Activated CD4-positive, CD25-positive, alpha-beta regulatory T cell treated with anti-CD3 and anti-CD28 coated beads, Interleukin-2, amount 50 U/mL, for 16 hours (primary cell): ENCODE data around the gene NPHP4.
"Not testable (repeated sequence)": the region's sequence is repeated elsewhere in the genome, so short reads cannot be mapped to it uniquely, and the experiment has no call there.

Experiments used
- DNase-seq: peaks from one replicate; pipeline ENCODE4 v3.0.0-alpha.2; 2020; ENCODE audit warnings: low read depth, low spot score

The NPHP4 gene

DNA sequence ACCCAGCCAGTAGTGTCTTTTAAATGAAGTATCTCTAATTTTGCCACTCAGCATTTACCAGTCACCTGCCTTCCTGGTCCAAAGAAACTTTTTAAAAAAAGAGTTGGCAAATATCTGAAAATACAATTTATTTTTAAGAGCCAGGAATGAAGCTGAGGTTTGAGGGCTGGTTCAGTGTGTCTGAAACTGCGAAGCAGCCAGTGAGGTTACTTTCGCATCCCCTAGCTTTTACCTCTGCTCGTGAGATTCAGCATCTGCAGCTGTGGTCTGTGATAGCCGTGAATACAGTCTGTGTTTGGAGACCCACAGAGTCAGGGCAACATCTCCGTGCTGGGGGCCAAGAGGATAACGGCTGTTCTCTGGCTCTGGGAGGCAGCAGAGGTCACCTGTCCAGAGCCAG, 32.2 kb upstream of the NPHP4 start:
- no peak for DNase-seq

DNA sequence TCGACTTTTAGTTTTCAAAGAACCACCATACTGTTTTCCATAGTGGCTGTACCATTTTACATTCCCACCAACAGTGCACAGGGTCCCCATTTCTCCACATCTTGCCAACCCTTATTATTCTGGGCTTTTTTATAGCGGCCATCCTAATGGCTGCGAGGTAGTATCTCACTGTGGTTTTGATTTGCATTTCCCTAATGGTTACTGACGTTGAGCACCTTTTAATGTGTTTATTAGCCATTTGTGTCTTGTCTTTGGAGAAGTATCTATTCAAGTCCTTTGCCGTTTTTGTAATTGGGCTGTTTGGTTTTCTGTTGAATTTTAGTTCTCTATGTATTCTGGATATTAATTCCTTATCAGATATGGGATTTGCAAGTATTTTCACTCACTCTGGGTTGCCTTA, 31.1 kb upstream of the NPHP4 start:
- DNase-seq, result no peak

DNA sequence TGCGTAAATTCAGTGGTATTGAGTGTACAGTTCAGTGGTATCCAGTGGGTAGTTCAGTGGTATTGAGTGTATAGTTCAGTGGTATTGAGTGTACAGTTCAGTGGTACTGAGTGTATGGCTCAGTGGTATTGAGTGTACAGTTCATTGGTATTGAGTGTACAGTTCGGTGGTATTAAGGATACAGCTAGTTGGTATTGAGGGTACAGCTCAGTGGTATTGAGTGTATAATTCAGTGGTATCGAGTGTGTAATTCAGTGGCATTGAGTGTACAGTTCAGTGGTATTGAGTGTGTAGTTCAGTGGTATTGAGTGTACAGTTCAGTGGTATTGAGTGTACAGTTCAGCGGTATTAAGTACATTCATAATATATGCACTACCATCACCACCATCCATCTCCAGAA, 30.0 kb upstream of the NPHP4 start:
- no peak for DNase-seq

DNA sequence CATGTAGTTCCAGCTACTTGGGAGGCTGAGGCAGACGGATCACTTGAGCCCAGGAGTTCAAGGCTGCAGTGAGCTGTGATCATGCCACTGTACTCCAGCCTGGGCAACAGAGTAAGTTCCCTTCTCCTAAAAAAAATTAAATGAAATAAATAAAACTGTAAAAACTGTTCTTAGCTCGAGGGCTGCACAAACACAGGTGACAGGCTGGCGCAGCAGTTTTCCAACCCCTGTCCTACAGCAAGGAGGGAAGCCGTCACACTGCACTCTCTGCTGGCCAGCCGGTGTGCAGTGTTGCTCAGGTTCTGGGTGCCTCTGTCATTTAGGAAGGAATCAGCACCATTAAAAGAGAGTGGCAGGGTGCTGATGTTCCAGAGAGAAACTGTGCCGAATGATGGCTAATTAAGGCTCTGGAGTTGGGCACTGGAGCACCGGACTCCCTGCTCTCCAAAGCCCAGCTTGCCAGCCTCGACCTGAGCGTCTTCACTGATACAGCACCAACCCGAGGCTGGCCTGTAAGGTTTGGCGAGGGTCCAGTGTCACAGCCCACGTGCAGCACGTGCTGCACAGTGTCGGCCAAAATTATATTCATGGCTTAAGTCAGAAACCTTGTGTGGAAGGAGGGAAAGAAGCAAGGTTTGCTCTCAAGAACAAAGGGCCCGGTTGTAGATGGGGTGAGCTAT, 27.1 kb upstream of the NPHP4 start:
- DNase-seq, result no peak

DNA sequence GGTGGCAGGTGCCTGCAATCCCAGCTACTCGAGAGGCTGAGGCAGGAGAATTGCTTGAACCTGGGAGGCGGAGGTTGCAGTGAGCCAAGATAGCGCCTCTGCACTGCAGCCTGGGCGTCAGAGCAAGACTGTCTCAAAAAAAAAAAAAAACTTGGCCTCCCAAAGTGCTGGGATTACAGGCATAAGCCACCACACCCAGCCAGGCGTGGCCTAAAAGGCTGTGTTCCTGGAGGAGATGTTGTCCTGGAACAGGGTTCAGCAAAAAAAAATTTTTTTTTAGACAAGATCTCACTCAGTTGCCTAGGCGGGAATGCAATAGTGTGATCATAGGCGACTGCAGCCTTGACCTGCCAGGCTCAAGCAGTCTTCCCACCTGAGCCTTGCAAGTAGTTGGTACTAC, 25.4 kb upstream of the NPHP4 start:
- not testable (repeated sequence) for DNase-seq

DNA sequence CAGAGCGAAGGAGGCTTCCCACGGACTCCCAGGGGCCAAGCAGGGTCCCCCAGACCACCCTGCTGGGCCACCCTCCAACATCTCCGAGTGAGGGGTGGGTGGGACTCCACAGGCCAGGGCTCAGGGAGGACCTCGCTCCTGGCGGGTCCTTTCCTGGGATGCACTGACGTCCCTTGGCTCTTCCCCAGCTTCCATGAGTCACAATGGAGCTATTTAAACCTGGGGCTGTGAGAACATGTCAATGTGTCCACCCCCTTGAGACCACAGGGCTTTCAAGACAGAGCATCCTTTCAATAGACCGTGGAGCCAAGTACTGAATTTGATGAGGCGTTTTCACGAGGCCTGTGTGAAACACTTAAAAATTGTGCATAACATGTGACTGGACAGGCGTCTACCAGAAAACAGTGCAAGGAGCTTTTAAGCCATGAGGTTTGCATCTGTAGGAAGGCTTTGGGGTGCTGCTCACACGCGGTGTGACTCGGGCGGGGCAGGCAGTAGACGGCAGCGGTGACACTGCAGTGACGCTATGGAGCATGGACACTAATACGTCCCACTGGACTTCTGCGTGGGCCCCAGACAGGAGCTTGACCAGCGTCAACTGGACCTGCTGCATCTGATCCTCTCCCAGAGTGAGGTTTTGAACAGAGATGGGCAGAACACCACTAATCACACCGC, 24.1 kb upstream of the NPHP4 start:
- no peak for DNase-seq

DNA sequence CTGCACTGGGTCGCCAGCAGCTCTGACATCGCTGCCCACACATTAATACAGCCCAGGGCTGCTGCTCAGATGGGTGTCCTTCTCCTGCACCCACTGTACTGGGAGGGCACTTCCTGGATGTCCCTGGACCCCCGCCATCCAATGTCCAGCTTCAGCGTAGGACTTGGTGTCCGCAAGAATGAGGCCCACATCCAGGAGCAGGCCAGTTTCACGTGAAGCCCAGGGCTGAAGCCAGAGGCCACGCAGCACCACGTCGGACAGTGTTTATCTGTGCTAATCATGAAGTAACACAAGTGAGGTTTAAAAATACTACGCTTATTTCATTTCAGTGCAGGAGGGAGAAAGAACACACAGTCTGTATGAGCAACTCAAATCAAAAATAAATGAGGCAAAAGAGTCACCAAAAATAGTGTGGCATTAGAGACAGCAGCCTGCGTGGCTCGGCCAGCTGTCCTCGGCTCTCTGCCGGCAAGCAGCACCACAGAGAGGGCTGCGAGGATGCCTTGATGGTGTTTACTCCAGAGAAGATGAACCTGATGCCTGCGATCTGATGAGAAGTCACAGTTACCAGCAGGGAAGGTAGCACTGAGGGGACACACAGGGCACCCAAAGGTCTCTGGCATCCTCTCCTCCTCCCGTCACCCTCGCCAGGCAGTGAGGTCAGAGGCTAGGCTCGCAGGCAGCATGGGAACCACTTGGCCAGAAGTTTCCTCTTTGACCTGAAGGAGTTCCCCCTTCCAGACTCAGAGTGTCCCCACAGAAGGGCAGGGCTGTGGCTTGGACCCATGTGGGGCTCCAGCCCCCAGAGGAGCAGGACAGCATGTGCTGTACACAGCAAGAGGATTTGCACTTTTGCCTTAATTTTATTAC, 22.1 kb upstream of the NPHP4 start:
- no peak for DNase-seq

DNA sequence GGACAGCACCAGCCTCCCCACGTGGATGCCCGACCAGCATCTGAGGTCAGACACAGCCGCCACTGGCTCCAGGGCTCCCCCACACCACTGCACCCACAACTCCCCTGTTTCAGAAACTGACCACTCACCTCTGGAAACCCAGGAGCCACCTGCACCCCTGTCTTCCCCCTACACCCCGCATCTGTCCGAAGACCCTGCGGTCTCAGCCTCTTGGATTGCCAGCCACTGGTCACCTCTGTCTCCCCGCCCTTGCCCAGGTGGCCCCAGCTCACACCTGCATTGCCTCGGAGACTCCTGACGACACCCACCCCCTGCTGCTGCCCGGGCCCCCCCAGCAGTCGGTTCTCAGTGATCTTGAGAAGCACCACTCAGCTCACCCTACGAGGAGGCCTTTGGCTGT, 21.3 kb upstream of the NPHP4 start:
- no peak for DNase-seq

DNA sequence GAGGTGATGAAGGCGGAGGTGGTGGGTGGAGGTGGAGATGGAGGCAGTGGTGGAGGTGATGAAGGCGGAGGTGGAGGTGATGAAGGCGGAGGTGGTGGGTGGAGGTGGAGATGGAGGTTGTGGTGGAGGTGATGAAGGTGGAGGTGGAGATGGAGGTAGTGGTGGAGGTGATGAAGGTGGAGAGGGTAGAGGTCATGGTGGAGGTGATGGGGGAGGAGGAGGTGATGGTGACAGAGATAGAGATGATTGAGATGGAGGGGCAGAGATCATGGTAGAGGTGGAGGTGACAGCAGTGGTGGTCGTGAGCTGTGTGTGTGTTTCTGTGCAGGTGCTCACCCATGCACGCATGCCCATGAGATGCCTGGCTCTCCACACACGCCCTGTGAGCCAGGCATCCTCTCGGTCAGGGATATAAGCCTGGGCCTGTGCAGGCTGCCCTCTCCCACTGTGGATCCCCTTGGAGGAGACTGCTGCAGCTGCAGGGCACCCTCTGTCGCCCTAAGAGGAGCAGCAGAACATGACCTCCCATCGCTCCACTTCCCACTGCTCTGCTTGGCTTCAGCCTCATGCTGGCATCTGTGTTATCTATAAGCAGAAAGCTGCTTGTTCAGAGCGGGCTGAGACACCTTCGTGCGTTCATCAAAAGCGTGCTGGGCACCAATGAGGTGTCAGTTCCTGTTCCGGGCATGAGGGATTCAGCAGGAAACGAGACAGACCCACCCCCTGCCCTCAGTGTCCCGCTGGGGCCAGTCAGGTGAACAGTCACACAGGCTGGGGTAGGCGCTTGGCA, 20.5 kb upstream of the NPHP4 start:
- DNase-seq, result no peak

DNA sequence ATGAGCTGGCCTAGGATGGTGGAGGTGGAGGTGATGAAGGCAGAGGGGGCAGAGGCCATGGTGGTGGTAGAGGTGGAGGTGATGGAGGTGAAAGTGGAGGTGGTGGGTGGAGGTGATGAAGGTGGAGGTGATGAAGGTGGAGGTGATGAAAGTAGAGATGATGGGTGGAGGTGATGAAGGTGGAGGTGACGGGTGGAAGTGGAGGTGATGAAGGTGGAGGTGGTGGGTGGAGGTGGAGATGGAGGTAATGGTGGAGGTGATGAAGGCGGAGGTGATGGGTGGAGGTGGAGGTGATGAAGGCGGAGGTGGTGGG, 19.7 kb upstream of the NPHP4 start:
- DNase-seq, result no peak

DNA sequence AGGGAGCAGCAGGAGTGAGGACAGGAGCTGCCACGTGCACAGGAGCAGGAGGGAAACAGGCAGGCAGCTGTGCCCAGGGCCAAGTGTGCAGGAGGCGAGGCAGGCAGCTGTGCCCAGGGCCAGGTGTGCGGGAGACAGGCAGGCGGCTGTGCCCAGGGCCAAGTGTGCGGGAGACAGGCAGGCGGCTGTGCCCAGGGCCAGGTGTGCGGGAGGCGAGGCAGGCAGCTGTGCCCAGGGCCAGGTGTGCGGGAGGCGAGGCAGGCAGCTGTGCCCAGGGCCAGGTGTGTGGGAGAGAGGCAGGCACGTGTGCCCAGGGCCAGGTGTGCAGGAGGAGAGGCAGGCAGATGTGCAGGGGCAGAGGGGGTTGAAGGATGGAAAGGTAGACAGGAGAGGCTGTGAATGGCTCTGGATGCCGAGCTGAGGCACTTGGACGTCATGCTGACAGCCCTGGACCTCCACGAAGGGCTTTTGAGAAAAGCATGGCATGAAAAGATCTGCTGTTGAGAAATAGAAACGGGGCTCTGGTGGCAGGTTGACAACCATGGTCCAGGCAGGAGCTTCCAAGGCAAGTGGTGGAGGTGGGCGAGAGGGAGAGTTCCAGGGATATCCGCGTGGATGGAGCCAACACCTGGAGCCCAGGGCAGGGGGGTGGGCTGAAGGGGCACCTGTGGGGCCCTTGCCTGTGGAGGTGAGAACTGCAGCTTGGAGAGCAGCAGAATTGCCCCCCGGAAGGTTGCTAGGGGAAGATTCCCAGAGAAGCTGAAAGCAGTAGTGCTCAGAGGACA, 19.1 kb upstream of the NPHP4 start:
- no peak for DNase-seq

DNA sequence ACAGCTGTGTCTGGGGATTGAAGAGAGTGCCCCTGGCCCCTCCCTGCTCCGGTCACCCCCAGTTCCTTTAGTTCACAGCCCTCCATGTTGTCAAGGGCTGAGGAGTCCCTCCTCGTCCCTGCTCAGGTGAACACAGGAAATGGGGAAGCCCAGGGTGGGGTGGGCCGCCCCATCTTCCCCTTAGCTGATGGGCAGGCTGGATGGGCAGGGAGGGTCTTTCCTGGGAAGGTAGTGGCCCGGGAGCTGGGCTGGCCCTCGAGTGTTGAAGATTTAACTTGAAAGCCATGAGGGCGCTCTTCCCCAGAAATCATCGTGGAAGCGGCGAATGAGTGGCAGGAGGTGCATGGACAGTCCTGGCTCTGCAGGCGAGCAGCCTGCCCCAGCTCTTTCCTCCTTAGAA, 18.3 kb upstream of the NPHP4 start:
- no peak for DNase-seq

DNA sequence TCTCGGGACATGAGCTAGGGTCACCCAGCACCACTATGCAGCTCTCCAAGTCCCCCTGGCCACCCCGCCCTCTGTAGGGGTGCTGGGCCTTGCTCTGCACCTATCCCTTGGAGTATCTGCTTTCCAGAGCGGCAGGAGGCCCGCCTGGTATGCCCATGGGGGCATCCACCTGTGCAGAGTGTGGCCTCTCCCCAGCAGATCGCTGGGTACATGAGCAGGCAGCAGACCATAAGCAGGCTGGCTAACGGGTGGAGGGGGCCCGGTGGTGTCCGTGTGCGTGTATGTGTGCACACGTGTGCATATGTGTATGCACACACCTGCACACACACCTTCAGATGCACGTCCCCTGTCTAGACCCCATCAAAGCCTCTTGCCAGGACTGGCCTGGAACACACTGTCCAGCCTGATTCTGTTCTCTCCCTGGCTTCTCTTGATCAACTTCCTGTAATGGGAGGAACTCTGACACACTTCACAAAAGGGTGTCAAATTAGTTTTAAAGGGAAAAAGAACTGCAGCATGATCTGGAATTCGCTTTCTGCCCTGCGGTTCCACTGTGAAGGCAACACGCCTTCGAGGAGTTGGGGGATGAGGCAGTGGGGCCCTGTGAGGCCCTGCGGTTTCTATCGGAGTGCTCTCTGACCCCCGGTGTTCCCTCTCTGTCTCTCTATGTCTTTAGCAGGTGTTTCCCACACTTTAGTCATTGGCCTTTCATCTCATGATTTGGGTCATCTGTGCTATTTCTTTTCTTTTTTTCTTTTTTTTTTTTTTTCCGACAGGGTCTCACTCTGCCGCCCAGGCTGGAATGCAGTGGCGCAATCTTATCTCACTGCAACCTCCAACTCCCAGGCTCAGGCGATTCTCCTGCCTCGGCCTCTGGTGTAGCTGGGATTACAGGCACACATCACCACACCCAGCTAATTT, 17.2 kb upstream of the NPHP4 start:
- DNase-seq, result no peak

DNA sequence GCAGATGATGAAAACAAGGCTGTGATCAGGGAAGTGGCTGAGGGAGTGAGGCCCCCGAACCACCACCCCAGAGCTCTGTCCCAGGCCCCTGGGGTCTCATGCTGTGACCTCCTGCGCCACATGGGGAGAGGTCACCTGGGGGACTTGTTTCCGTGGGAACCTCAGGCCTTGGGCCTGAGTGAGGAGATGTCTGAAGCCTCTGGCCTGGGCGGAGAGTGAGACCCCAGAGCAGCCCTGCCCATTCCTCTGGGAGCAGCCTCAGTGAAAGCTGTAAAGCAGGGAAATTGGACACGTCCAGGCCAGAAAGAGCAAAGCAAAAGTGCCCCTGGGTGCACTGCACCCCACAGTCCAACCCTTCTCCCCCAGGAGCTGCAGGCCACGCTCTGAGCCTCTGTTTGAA, 16.5 kb upstream of the NPHP4 start:
- DNase-seq, result no peak

DNA sequence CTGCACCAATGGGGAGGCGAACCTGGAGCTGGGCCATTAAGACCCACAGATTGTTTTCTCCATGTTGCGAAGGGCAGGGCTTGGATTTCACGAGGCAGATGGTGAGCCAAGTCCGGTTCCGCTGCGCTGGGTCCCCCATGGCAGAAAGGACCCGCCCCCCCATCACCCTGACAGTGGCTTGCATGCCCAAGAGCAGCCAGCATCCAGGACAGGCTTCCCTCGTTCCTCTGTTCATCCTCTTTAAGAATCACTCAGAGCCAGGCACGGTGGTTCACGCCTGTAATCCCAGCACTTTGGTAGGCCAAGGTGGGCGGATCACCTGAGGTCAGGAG, 15.8 kb upstream of the NPHP4 start:
- DNase-seq, result no peak

DNA sequence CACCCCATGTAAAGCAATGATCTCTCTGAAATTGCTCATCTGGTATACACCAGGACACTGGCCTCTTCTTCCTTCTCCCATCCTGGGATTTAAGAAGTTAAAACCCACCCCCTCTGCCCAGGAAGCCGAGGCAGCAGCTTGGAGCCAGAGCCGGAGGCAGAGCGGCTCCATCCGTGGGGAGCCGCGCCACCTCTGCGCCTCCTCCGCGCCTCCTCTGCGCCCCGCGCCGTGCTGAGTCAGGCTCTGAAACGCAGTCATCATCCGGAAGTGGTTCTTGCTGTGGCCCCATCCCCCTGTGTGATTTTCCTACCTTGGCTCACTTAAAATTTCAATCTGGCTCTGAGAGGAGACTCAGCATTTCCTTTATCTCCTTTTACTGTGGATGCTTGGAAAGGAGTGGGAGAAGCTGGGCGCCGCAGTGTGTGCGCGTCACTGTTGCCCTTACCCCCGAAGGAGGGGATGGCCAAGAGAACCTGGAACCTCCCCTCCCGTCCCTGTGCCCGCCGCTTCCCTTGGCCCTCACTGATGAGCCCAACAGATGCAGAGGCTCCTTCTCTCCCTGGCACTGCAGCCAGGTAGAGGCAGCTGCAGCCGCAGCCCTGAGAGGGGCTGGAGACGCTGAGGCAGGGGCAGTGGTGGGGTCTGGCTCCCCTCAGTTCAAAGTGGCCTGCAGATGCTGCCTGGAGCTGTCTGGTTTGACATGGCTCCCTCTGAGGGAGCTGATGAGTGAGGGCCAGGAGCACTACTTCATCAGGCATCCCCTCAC, 15.3 kb upstream of the NPHP4 start:
- no peak for DNase-seq

DNA sequence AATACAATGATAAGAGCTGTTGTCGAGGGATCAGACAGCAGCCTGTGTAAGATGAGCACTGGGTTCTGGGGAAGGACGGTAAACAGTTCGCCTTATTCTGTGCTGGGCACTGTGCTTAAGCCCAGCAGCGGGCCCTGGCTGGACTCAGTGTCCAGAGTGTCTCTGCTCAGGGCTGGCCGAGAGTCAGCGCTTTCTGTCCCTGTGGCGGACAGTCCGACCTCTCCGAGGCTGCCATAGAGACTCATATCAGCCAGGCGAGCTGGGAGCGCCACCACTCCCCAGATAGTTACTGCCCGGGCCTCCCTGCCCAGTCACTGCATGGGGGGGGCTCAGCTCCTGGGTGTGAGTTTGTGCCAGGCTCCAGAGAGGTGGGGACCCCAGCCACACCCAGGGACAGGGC, 14.7 kb upstream of the NPHP4 start:
- DNase-seq, result no peak

DNA sequence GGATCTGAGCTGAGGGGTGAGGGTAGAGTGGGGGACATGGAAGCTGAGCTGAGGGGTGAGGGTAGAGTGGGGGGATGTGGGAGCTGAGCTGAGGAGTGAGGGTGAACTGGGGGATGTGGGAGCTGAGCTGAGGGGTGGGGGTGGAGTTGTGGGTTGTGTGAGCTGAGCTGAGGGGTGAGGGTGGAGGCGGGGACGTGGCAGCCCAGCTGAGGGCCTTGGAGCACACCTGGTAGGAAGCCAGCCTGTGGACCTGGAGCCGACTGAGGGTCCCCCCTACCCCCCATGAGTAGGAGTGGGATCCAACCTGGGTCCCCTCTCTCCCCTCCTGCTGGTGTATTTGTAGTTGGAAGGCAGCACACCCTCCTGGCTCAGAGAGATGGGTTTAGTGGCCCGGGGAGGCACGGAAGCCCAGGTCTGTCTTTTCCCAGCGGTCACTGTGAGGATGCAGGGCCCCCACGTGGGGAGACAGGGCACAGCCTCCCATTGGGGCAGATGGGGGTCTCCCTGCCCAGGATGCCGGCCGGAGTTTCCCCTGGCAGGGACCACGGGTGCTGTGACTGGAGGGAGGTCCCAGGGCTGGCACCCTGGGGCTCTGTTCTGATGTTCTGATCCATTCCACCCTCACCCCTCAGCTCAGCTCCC, 13.2 kb upstream of the NPHP4 start:
- DNase-seq, result no peak
